CD14-positive monocyte (primary cell): ENCODE measurements around the gene LZTS2. TPM values are rescaled to one million over a fixed set of nuclear protein-coding genes. Genes with fewer than 3 reads are reported as not detected.

Source experiments
- DNase-seq, 3 donors: peaks; one replicate each; pipeline ENCODE4 v3.0.0-alpha.2; 2011 to 2022
- H2AFZ ChIP-seq: 2 replicates; pipeline ENCODE4 v1.6.0; 2012; ENCODE audit warnings: mild to moderate bottlenecking, low read depth, low read length, inconsistent platforms; ENCODE audit not compliant: insufficient read depth, poor library complexity, severe bottlenecking
- H3K27ac ChIP-seq, 2 donors: 1 replicate in 1 of 2; 2 replicates in 1 of 2; pipeline ENCODE4 v1.5.1; 2012 to 2013; ENCODE audit warnings: low read length in 2 of 2, control low read depth in 1 of 2, inconsistent platforms in 1 of 2, low read depth in 1 of 2, mild to moderate bottlenecking in 1 of 2
- H3K27me3 ChIP-seq, 2 donors: one replicate each; pipeline versions ENCODE4 v1.6.0 to v1.6.1; 2011 to 2013; ENCODE audit warnings: low read length in 2 of 2; ENCODE audit not compliant: control insufficient read depth in 2 of 2, insufficient read depth in 2 of 2
- H3K36me3 ChIP-seq, 2 donors: replicated peaks in 1 of 2; 1 replicate in 1 of 2; 2 replicates in 1 of 2; pipeline versions ENCODE4 v1.5.1 to v1.6.1; 2012 to 2013; ENCODE audit warnings: low read length in 2 of 2, control low read depth in 1 of 2, inconsistent platforms in 1 of 2, mild to moderate bottlenecking in 1 of 2; ENCODE audit not compliant: insufficient read depth in 2 of 2, control insufficient read depth in 1 of 2
- H3K4me1 ChIP-seq, 2 donors: 1 replicate in 1 of 2; 2 replicates in 1 of 2; pipeline versions ENCODE4 v1.5.1 to v1.6.1; 2012 to 2013; ENCODE audit warnings: low read length in 2 of 2, control low read depth in 1 of 2, inconsistent platforms in 1 of 2, mild to moderate bottlenecking in 1 of 2, moderate library complexity in 1 of 2; ENCODE audit not compliant: insufficient read depth in 2 of 2, control insufficient read depth in 1 of 2
- H3K4me2 ChIP-seq: replicated peaks from 2 replicates; pipeline ENCODE3; 2012; ENCODE audit warnings: low read length, moderate library complexity, mild to moderate bottlenecking; ENCODE audit not compliant: poor library complexity, severe bottlenecking; ENCODE audit errors: extremely low read depth
- H3K4me3 ChIP-seq, 3 experiments: fragments of 200-600 bp in 1 of 3; sonication (generic) in 1 of 3; replicated peaks in 1 of 3; 1 replicate in 2 of 3; 2 replicates in 1 of 3; pipeline ENCODE4 v1.5.1; 2011 to 2013; ENCODE audit warnings: low read length in 3 of 3, mild to moderate bottlenecking in 3 of 3, control low read depth in 2 of 3, low read depth in 2 of 3, inconsistent platforms in 1 of 3, moderate library complexity in 1 of 3
- H3K79me2 ChIP-seq: 2 replicates; pipeline ENCODE4 v1.6.0; 2012; ENCODE audit warnings: mild to moderate bottlenecking, control low read depth, inconsistent platforms, low read length, moderate library complexity; ENCODE audit not compliant: insufficient read depth
- H3K9ac ChIP-seq: 2 replicates; pipeline ENCODE4 v1.6.0; 2017; ENCODE audit warnings: low read length, mild to moderate bottlenecking; ENCODE audit not compliant: insufficient read depth, poor library complexity, severe bottlenecking
- H3K9me3 ChIP-seq, 2 donors: replicated peaks in 1 of 2; 1 replicate in 1 of 2; 2 replicates in 1 of 2; pipeline versions ENCODE4 v1.5.1 to v1.6.1; 2012 to 2013; ENCODE audit warnings: low read length in 2 of 2, control low read depth in 1 of 2; ENCODE audit not compliant: control insufficient read depth in 1 of 2, insufficient read depth in 1 of 2
- H4K20me1 ChIP-seq: 2 replicates; pipeline ENCODE4 v1.6.0; 2012; ENCODE audit warnings: mild to moderate bottlenecking, low read length, control low read depth, moderate library complexity; ENCODE audit not compliant: insufficient read depth
- H3K27ac Mint-ChIP-seq, 7 donors: one replicate each; pipeline ENCODE4 v1.8.0; 2020; ENCODE audit warnings: mild to moderate bottlenecking in 7 of 7, mixed read lengths in 7 of 7, moderate library complexity in 6 of 7, inconsistent platforms in 2 of 7
- H3K27me3 Mint-ChIP-seq, 3 donors: one replicate each; pipeline ENCODE4 v1.8.0; 2021 to 2022; ENCODE audit warnings: low read depth in 3 of 3, mild to moderate bottlenecking in 3 of 3, mixed read lengths in 3 of 3, moderate library complexity in 3 of 3, inconsistent platforms in 1 of 3
- H3K36me3 Mint-ChIP-seq, 2 donors: one replicate each; pipeline ENCODE4 v1.8.0; 2020; ENCODE audit warnings: mixed read lengths in 2 of 2, inconsistent platforms in 1 of 2, mild to moderate bottlenecking in 1 of 2
- H3K4me1 Mint-ChIP-seq: one replicate; pipeline ENCODE4 v1.8.0; 2020; ENCODE audit warnings: mild to moderate bottlenecking, mixed read lengths
- H3K4me3 Mint-ChIP-seq, 2 donors: one replicate each; pipeline ENCODE4 v1.8.0; 2020; ENCODE audit warnings: mild to moderate bottlenecking in 2 of 2, mixed read lengths in 2 of 2, moderate library complexity in 1 of 2
- H3K9me3 Mint-ChIP-seq, 7 donors: one replicate each; pipeline ENCODE4 v1.8.0; 2020 to 2022; ENCODE audit warnings: mixed read lengths in 7 of 7, mild to moderate bottlenecking in 6 of 7, moderate library complexity in 6 of 7, inconsistent platforms in 2 of 7
- WGBS: methylation state at CpG from one replicate; pipeline ENCODE4 v1.1.5; 2013; ENCODE audit warnings: missing lambda C conversion rate; ENCODE audit not compliant: insufficient coverage; 5-methylcytosine and 5-hydroxymethylcytosine counted together
- intact Hi-C, 2 donors: fragments of 100-400 bp; cut with micrococcal nuclease; formaldehyde crosslinking; loops; one replicate each; pipeline versions ENCODE4 v1.15.0 to v1.15.1; 2023
- polyA plus RNA-seq, 3 donors: library from polyadenylated mRNA; depleted of rRNA in 1 of 3; unstranded in 2 of 3; stranded (reverse) in 1 of 3; fragments of 300-500 nt in 2 of 3; fragments of >200 nt in 1 of 3; fragmentation: Illumina TruSeq in 2 of 3; gene quantifications; 1 replicate in 2 of 3; 2 replicates in 1 of 3; pipeline ENCODE4 v1.2.3, GENCODE V29; 2012 to 2021
- TF ChIP-seq, protein P1 (sequence below): fragments of 200-600 bp; IDR thresholded peaks from one replicate; pipeline ENCODE4 v1.8.0; 2022; ENCODE audit warnings: antibody characterized with exemption, mild to moderate bottlenecking

Gene LZTS2
- polyA plus RNA-seq, 3 donors, result 2.8 to 9.2 (median 3.3) TPM

DNA sequence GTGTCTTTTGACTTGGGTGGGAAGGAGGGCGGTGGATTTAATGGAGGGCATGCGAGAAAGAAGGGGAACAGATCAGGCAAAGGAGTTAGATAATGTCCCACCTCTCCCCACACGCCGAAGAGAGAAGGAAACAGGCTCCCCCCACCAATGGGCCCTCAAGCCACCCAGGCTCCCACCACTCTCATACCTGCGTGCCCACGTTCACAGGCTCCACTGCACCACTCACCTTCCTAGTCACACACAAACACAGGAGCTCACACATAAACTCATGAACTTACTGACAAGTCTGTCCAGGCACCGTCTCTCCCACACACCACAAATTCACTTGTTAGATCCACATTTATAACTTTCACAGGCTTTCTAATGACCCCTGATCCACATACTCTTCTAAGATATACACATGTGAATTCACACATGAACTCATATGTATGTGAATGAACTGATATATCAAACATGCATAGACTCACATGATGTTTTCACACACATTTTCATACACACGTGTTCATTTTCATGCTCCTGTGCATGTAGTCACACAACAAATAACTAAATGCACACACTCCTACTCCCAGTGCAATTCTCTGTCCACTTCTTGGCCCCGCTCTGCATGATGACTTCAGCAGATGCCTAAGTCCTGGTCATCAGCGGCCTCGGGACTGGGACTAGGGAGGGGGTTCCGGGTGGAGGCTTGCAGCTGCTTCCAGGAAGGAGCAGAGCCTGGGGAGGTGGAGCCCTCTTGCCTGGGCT, 1.5 kb downstream of the LZTS2 start:
- Histone ChIP-seq H3K9ac (peak overlapping the region; percentile 70), H3K36me3 (peaks cover 3 to 6% of the 10 kb centered on the region in 2 donors), H4K20me1 (no peaks in the 10 kb centered on the region), H2AFZ (peak overlapping the region; percentile 88), H3K4me2 (peak overlapping the region; percentile 85), H3K27me3 (no peaks in the 10 kb centered on the region), H3K79me2 (peaks cover 5% of the 10 kb centered on the region), H3K4me1 (peaks cover 35 to 51% of the 10 kb centered on the region in 2 donors), H3K27ac (no peak overlapping the region), H3K9me3 (no peaks in the 10 kb centered on the region), H3K4me3 (peak overlapping the region in 1 of 3 experiments; percentile 92)
- Mint-ChIP-seq H3K9me3 (no peaks in the 10 kb centered on the region), H3K4me1 (peaks cover 37% of the 10 kb centered on the region), H3K27ac (peak overlapping the region in 2 of 7 donors; percentile 58 to 77), H3K36me3 (peaks cover 9 to 10% of the 10 kb centered on the region in 2 donors), H3K4me3 (peak overlapping the region; percentile 93 to 94), H3K27me3 (peaks cover 0 to 7% (median 4%) of the 10 kb centered on the region in 3 donors)
- TF ChIP-seq, protein P1, sequence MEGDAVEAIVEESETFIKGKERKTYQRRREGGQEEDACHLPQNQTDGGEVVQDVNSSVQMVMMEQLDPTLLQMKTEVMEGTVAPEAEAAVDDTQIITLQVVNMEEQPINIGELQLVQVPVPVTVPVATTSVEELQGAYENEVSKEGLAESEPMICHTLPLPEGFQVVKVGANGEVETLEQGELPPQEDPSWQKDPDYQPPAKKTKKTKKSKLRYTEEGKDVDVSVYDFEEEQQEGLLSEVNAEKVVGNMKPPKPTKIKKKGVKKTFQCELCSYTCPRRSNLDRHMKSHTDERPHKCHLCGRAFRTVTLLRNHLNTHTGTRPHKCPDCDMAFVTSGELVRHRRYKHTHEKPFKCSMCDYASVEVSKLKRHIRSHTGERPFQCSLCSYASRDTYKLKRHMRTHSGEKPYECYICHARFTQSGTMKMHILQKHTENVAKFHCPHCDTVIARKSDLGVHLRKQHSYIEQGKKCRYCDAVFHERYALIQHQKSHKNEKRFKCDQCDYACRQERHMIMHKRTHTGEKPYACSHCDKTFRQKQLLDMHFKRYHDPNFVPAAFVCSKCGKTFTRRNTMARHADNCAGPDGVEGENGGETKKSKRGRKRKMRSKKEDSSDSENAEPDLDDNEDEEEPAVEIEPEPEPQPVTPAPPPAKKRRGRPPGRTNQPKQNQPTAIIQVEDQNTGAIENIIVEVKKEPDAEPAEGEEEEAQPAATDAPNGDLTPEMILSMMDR, result no peak
- 14% methylated on average over 5 of the region's 12 CpGs for WGBS
- DNase-seq, result no peak
- intact Hi-C loops, result no loop called here

DNA sequence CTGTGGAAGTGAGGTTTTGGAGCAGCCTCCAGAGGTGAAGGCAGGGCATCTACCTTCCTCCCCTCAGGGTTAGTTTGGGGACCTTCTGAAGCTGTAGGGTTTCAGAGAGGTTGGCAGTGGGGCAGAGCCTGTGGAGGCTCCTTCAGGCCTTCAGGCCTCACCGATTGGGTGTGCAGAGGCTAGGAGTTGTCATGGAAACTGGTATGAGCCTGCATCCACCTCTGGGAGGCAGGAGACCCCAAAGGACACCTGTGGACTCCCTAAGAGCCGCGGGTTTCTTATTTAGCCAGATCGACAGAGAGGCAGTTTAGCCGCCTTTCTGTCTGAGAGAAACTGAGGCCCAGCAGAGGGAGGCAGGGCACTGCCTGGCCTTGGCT, 2.0 kb downstream of the LZTS2 start:
- Histone ChIP-seq H3K4me1 (peaks cover 29 to 45% of the 10 kb centered on the region in 2 donors), H3K9me3 (no peaks in the 10 kb centered on the region), H3K36me3 (peaks cover 3 to 11% of the 10 kb centered on the region in 2 donors), H3K27me3 (no peaks in the 10 kb centered on the region), H3K4me2 (no peak overlapping the region), H3K4me3 (no peak overlapping the region), H3K27ac (no peak overlapping the region), H3K79me2 (peaks cover 5% of the 10 kb centered on the region), H4K20me1 (no peaks in the 10 kb centered on the region), H3K9ac (no peak overlapping the region), H2AFZ (no peak overlapping the region)
- Mint-ChIP-seq H3K27me3 (peaks cover 0 to 7% (median 4%) of the 10 kb centered on the region in 3 donors), H3K9me3 (no peaks in the 10 kb centered on the region), H3K4me3 (no peak overlapping the region), H3K36me3 (peaks cover 11 to 14% of the 10 kb centered on the region in 2 donors), H3K27ac (peak overlapping the region in 1 of 7 donors; percentile 54), H3K4me1 (peaks cover 31% of the 10 kb centered on the region)
- intact Hi-C loops, result no loop called here
- WGBS, result 57% methylated on average over 5 of the region's 5 CpGs
- TF ChIP-seq, protein P1, result no peak
- no peak for DNase-seq
